Endothelial cell of umbilical vein (primary cell): Measurements from ENCODE around the gene MDFIC. TPM values are rescaled to one million over a fixed set of nuclear protein-coding genes. Genes with fewer than 3 reads are reported as not detected.

Experiments
- BruUV-seq: library from RNA; stranded (reverse); fragments of 400-500 nt; replicated peaks from 2 replicates; lab custom pipeline; 2021; lab: Mats Ljungman, UMichigan
- CTCF ChIA-PET: fragments of 300-600, 350-600 bp; sonication (Branson Sonifier 250); formaldehyde crosslinking; loops from one replicate; lab custom pipeline; 2021; ENCODE audit warnings: antibody characterized with exemption, inconsistent platforms; lab: Charles Lee
- POLR2A ChIA-PET: fragments of 300-600, 350-600 bp; sonication (Branson Sonifier 250); formaldehyde crosslinking; loops from one replicate; lab custom pipeline; 2021; ENCODE audit warnings: antibody characterized with exemption, inconsistent platforms; lab: Charles Lee
- DNase-seq: peaks from one replicate; pipeline ENCODE4 v3.0.0-alpha.2; 2011; ENCODE audit warnings: low read depth, low spot score
- FAIRE-seq: peaks from 2 replicates; lab custom pipeline; 2011; peaks lifted over from hg19 to GRCh38; lab: Jason Lieb, UNC
- H2AFZ ChIP-seq: 2 replicates; pipeline ENCODE4 v1.6.0; 2012; ENCODE audit warnings: low read depth, low read length, control low read depth, inconsistent platforms
- H3K27ac ChIP-seq: 2 replicates; pipeline ENCODE4 v1.5.1; 2011; ENCODE audit warnings: low read depth, mild to moderate bottlenecking, control low read depth, low read length, moderate library complexity; ENCODE audit not compliant: insufficient read depth
- H3K27me3 ChIP-seq, 2 experiments: 2 replicates each; pipeline versions ENCODE4 v1.6.0 to v1.6.1; 2011; ENCODE audit warnings: low read length in 2 of 2, mixed read lengths in 1 of 2; ENCODE audit not compliant: control insufficient read depth in 2 of 2, insufficient read depth in 2 of 2
- H3K36me3 ChIP-seq, 2 experiments: 2 replicates in 1 of 2; 3 replicates in 1 of 2; pipeline ENCODE4 v1.5.1; 2011; ENCODE audit warnings: low read length in 2 of 2, mild to moderate bottlenecking in 1 of 2, moderate library complexity in 1 of 2; ENCODE audit not compliant: control insufficient read depth in 2 of 2, insufficient read depth in 2 of 2; ENCODE audit errors: extremely low read depth in 1 of 2
- H3K4me1 ChIP-seq: 3 replicates; pipeline ENCODE4 v1.5.1; 2011; ENCODE audit warnings: mild to moderate bottlenecking, low read length; ENCODE audit not compliant: control insufficient read depth, insufficient read depth; ENCODE audit errors: extremely low read depth
- H3K4me2 ChIP-seq: 2 replicates; pipeline ENCODE4 v1.6.1; 2011; ENCODE audit warnings: low read length, control low read depth, mixed read lengths; ENCODE audit not compliant: insufficient read depth
- H3K4me3 ChIP-seq, 3 experiments: fragments of 200-600 bp in 1 of 3; sonication (generic), shearing (Covaris generic) in 1 of 3; replicated peaks in 1 of 3; 2 replicates each; pipeline ENCODE4 v1.5.1; 2011 to 2016; ENCODE audit warnings: control low read depth in 3 of 3, low read length in 3 of 3, mild to moderate bottlenecking in 2 of 3, inconsistent platforms in 1 of 3, low read depth in 1 of 3, moderate library complexity in 1 of 3; ENCODE audit not compliant: insufficient read depth in 1 of 3
- H3K79me2 ChIP-seq: 2 replicates; pipeline ENCODE4 v1.6.0; 2012; ENCODE audit warnings: low read length, inconsistent platforms; ENCODE audit not compliant: control insufficient read depth, insufficient read depth
- H3K9ac ChIP-seq: replicated peaks from 2 replicates; pipeline ENCODE3; 2011; ENCODE audit warnings: low read length, control low read depth; ENCODE audit not compliant: insufficient read depth; ENCODE audit errors: extremely low read depth
- H3K9me1 ChIP-seq: replicated peaks from 3 replicates; pipeline ENCODE4 v1.6.0; 2011; ENCODE audit warnings: mild to moderate bottlenecking, low read length; ENCODE audit not compliant: control insufficient read depth, insufficient read depth; ENCODE audit errors: extremely low read depth
- H3K9me3 ChIP-seq: replicated peaks from 2 replicates; pipeline ENCODE4 v1.5.1; 2012; ENCODE audit warnings: low read length, inconsistent platforms; ENCODE audit not compliant: control insufficient read depth, insufficient read depth
- H4K20me1 ChIP-seq: replicated peaks from 2 replicates; pipeline ENCODE3; 2011; ENCODE audit warnings: mild to moderate bottlenecking, low read length; ENCODE audit not compliant: control insufficient read depth, insufficient read depth; ENCODE audit errors: extremely low read depth
- FOS ChIP-seq: IDR thresholded peaks from 2 replicates; pipeline ENCODE4 v1.6.1; 2011; ENCODE audit warnings: mild to moderate bottlenecking, low read length, moderate library complexity, borderline replicate concordance; ENCODE audit not compliant: insufficient read depth
- GATA2 ChIP-seq: IDR thresholded peaks from 2 replicates; pipeline ENCODE4 v1.7.0; 2011; ENCODE audit warnings: low read depth, mild to moderate bottlenecking, moderate library complexity, mixed read lengths, low read length; ENCODE audit not compliant: insufficient read length, insufficient read depth
- JUN ChIP-seq: IDR thresholded peaks from 2 replicates; pipeline ENCODE4 v1.6.1; 2011; ENCODE audit warnings: borderline replicate concordance, low read depth; ENCODE audit not compliant: insufficient read length, insufficient read depth
- POLR2A ChIP-seq: IDR thresholded peaks from 2 replicates; pipeline ENCODE4 v1.6.1; 2012; ENCODE audit warnings: low read depth, mild to moderate bottlenecking, control low read depth, low read length
- POLR2AphosphoS5 ChIP-seq: IDR thresholded peaks from 2 replicates; pipeline ENCODE4 v1.6.1; 2012; ENCODE audit warnings: low read depth, mild to moderate bottlenecking, control low read depth, low read length, moderate library complexity; ENCODE audit not compliant: insufficient read depth
- dilution Hi-C: fragments of 300-500 bp; cut with MboI; formaldehyde crosslinking; loops from one replicate; pipeline ENCODE4 v1.15.0; 2019; ENCODE audit warnings: low sequenced_read_pairs; ENCODE audit not compliant: extremely low pct_ligation_motif_present
- intact Hi-C: fragments of 100-400 bp; cut with micrococcal nuclease; formaldehyde crosslinking; loops from one replicate; pipeline ENCODE4 v1.10.0; 2022
- polyA plus RNA-seq, 4 experiments: library from polyadenylated mRNA; depleted of rRNA in 3 of 4; stranded (reverse) in 3 of 4; unstranded in 1 of 4; fragments of >200 nt; gene quantifications; 2 replicates each; pipeline versions ENCODE4 v1.2.1 to v1.2.3, GENCODE V29; 2011 to 2012; ENCODE audit warnings: missing spikeins in 1 of 4
- total RNA-seq: library from RNA; stranded (reverse); gene quantifications from 2 replicates; pipeline ENCODE4 v1.2.3, GENCODE V29; 2021
- TF ChIP-seq, protein P1 (sequence below): IDR thresholded peaks from 2 replicates; pipeline ENCODE4 v1.6.1; 2011; ENCODE audit not compliant: insufficient read depth, insufficient read length

Gene MDFIC
- total and polyA plus RNA-seq, 2 donors (not counting 3 experiments of a cell fraction or from before 2014, with no cell fraction given): 6.5 to 14.2 TPM

DNA sequence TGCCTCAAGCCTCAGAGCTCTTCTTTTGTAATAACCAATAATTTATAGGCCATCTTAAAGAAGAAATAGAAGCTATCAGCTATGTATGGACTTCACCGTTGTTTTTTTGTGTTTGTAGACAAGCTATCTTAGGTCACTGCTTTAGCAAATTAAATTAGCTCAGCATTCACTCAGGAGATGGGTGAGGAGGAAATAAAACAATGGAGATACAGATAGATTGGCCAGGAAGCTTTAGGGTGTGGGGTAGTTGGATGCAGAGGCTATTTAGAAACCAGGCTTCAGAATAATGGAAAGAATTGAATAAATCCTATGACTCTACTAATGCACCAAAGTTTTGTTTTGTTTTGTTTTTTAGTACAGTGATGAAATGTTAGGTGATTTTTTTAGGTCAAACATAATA, 66.1 kb downstream of the MDFIC start:
- POLR2A ChIA-PET: no interaction called here
- CTCF ChIA-PET: interaction anchor here (0.8 to 1.8 kb wide), 5 partner anchors 10 to 906 kb away, joined by 3 to 5 read pairs (median 3); no protein-coding TSS in a partner anchor
- DNase-seq: no peak

GRCh38 chr7:114988755-114989375, 67.0 kb downstream of the MDFIC start:
- no peaks in the 10 kb centered on the region for H3K27me3 ChIP-seq
- no peaks in the 10 kb centered on the region for H3K79me2 ChIP-seq
- dilution Hi-C loops: no loop called here
- no peaks in the 10 kb centered on the region for H3K9me1 ChIP-seq
- DNase-seq (peak; percentile 54), FAIRE-seq (no peak)
- no peak overlapping the region for H3K9ac ChIP-seq
- BruUV-seq: no TSS peak
- no peaks in the 10 kb centered on the region for H4K20me1 ChIP-seq
- intact Hi-C loops: no loop called here
- peaks cover 4% of the 10 kb centered on the region for H3K4me1 ChIP-seq
- ChIA-PET POLR2A (no interaction called here), CTCF (interaction anchor here (1.2 to 1.8 kb wide), 3 partner anchors 123 to 862 kb away, joined by 3 to 5 read pairs (median 4); no protein-coding TSS in a partner anchor)
- H3K27ac ChIP-seq: no peak overlapping the region
- no peak for TF ChIP-seq POLR2A
- peak; percentile 38 for TF ChIP-seq FOS
- H3K4me2 ChIP-seq: no peak overlapping the region
- H3K4me3 ChIP-seq: no peak overlapping the region
- no peak overlapping the region for H2AFZ ChIP-seq
- H3K36me3 ChIP-seq: no peaks in the 10 kb centered on the region
- no peaks in the 10 kb centered on the region for H3K9me3 ChIP-seq

More for the DNA sequence above, 66.1 kb downstream of the MDFIC start:
- Histone ChIP-seq H3K36me3 (no peaks in the 10 kb centered on the region), H3K9me3 (no peaks in the 10 kb centered on the region), H3K9ac (no peak overlapping the region), H3K4me3 (no peak overlapping the region), H3K27ac (no peak overlapping the region), H3K9me1 (no peaks in the 10 kb centered on the region), H3K4me1 (peaks cover 4% of the 10 kb centered on the region), H3K79me2 (no peaks in the 10 kb centered on the region), H4K20me1 (no peaks in the 10 kb centered on the region), H3K27me3 (no peaks in the 10 kb centered on the region), H3K4me2 (no peak overlapping the region), H2AFZ (no peak overlapping the region)
- dilution Hi-C loops: no loop called here
- TF ChIP-seq POLR2A: no peak
- TF ChIP-seq FOS: no peak
- TF ChIP-seq POLR2AphosphoS5: no peak
- no peak for TF ChIP-seq GATA2
- TF ChIP-seq, protein P1, sequence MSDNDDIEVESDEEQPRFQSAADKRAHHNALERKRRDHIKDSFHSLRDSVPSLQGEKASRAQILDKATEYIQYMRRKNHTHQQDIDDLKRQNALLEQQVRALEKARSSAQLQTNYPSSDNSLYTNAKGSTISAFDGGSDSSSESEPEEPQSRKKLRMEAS: no peak
- no peak for TF ChIP-seq JUN
- intact Hi-C loops: no loop called here
- FAIRE-seq: no peak
- no TSS peak for BruUV-seq
